GM12875 (cell line): ENCODE results near the gene RIBC1.
"Not testable (repeated sequence)": the region's sequence is repeated elsewhere in the genome, so short reads cannot be mapped to it uniquely, and the experiment has no call there.

Experiments used
- H3K4me3 ChIP-seq: one replicate; pipeline ENCODE4 v1.5.1; 2011; ENCODE audit warnings: low read depth, low read length, control low read depth
- CTCF ChIP-seq: IDR thresholded peaks from 2 replicates; pipeline ENCODE4 v1.5.1; 2011; ENCODE audit warnings: low read depth, mild to moderate bottlenecking, control low read depth, inconsistent platforms, low read length, moderate library complexity, borderline replicate concordance; ENCODE audit not compliant: insufficient read depth

Gene RIBC1

GRCh38 chrX:53379747-53380146 lies 42.9 kb upstream of the RIBC1 start:
- TF ChIP-seq CTCF = no peak
- no peak overlapping the region for H3K4me3 ChIP-seq

- no peak for TF ChIP-seq CTCF
- H3K4me3 ChIP-seq = no peak overlapping the region
Measured at GRCh38 chrX:53383376-53384076, 39.1 kb upstream of the RIBC1 start.

GRCh38 chrX:53395605-53396298 lies 26.9 kb upstream of the RIBC1 start:
- TF ChIP-seq CTCF = no peak
- no peak overlapping the region for H3K4me3 ChIP-seq

DNA sequence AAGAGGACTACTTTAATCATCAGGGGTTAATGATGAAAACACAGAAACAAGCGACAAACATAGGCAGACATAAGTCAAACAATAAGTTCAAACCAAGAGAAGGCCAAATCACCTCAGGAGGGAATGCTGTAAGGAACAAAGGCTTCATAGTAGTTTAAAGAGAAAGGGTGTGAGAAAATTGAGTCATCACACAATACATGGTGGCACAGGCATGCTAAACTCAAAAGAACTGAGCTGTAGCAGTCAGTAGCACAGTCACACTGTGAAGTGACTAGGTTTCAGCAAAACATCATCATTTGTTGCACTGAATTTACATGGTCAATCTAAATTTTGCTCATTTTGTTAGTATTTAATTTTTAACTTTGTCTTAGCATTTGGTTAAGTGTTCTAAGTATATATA lies 24.5 kb upstream of the RIBC1 start:
- TF ChIP-seq CTCF = no peak
- no peak overlapping the region for H3K4me3 ChIP-seq

- H3K4me3 ChIP-seq = no peak overlapping the region
- no peak for TF ChIP-seq CTCF
Measured at GRCh38 chrX:53403535-53403934, 19.1 kb upstream of the RIBC1 start.

DNA sequence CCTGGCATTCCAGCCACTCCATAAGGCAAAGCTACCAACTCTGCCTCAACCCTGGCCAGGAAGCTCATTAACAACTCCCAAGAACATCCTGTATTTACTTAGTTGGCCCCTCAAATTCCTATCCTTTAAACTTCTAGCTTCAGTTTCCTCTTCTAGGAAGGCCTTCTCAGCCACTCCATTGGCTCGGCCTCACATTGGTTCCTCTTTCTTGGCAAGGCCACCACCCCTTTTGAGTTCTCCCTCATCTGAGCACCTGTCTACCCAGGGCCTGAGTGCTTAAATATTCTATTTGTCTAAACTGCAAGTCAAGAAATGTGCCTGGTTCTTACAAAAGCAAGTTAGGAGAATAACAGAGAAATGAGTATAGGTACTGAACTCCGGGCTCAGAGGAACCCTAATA lies 10.2 kb upstream of the RIBC1 start:
- no peak for TF ChIP-seq CTCF
- H3K4me3 ChIP-seq = no peak overlapping the region

- not testable (repeated sequence) for H3K4me3 ChIP-seq
Measured at GRCh38 chrX:53420351-53420750, 2.3 kb upstream of the RIBC1 start.
